A549 (cell line): ENCODE results near the gene MRPL19. TPM values are rescaled to one million over a fixed set of nuclear protein-coding genes. Genes with fewer than 3 reads are reported as not detected.
A peak's percentile ranks its signal among the peaks of the same experiment; 100 is the strongest.

ENCODE experiments used
- ATAC-seq, 2 experiments: fragments of 200-7000 bp in 1 of 2; fragments of >200 bp in 1 of 2; cut with Nextera tagmentation in 1 of 2; cut with Tn5 transposase in 1 of 2; 3 replicates each; pipeline versions ENCODE4 v1.8.0 to v1.9.1; 2018 to 2020; ENCODE audit warnings: mild to moderate bottlenecking in 1 of 2, moderate library complexity in 1 of 2
- CTCF ChIA-PET: fragments of 300-600 bp; sonication (Branson Sonifier 250); formaldehyde crosslinking; extraction: SDS; loops from one replicate; lab custom pipeline; 2021; ENCODE audit warnings: antibody characterized with exemption, inconsistent platforms; lab: Yijun Ruan, JAX
- POLR2A ChIA-PET: fragments of 350-600 bp; formaldehyde crosslinking; extraction: SDS; loops from one replicate; lab custom pipeline; 2021; ENCODE audit warnings: antibody characterized with exemption, inconsistent platforms; lab: Yijun Ruan, JAX
- DNase-seq, 2 experiments: peaks; one replicate each; pipeline versions ENCODE4 v3.0.0 to v3.0.0-alpha.2; 2011 to 2016; ENCODE audit warnings: low read depth in 1 of 2, low spot score in 1 of 2
- FAIRE-seq: peaks from 2 replicates; lab custom pipeline; 2011; peaks lifted over from hg19 to GRCh38; lab: Jason Lieb, UNC
- H3K27ac ChIP-seq, 2 experiments: fragments of >200 bp; sonication (Bioruptor Twin); formaldehyde crosslinking; 3 replicates each; pipeline ENCODE4 v1.5.1; 2016 to 2017
- H3K4me1 ChIP-seq: fragments of >200 bp; sonication (Bioruptor Twin); formaldehyde crosslinking; 3 replicates; pipeline ENCODE4 v1.6.1; 2016
- H3K4me2 ChIP-seq: fragments of >200 bp; sonication (Bioruptor Twin); formaldehyde crosslinking; 3 replicates; pipeline ENCODE4 v1.6.1; 2016
- H3K4me3 ChIP-seq: fragments of >200 bp; sonication (Bioruptor Twin); formaldehyde crosslinking; 3 replicates; pipeline ENCODE4 v1.5.1; 2016
- H3K9me3 ChIP-seq: fragments of >200 bp; sonication (Bioruptor Twin); formaldehyde crosslinking; 3 replicates; pipeline ENCODE4 v1.6.1; 2016
- BCL3 ChIP-seq: fragments of >200 bp; sonication (Bioruptor Twin); formaldehyde crosslinking; IDR thresholded peaks from 3 replicates; pipeline ENCODE4 v1.6.1; 2016
- FOSB ChIP-seq: fragments of 250-450 bp; sonication (Bioruptor Pico); IDR thresholded peaks from 2 replicates; pipeline ENCODE4 v1.5.0; 2020; ENCODE audit warnings: mild to moderate bottlenecking, moderate library complexity
- FOSL2 ChIP-seq, 2 experiments: fragments of 450-650 bp in 1 of 2; fragments of >200 bp in 1 of 2; sonication (Bioruptor Twin) in 1 of 2; formaldehyde crosslinking; IDR thresholded peaks; 2 replicates each; pipeline versions ENCODE4 v1.5.0 to v1.6.1; 2016 to 2020; ENCODE audit warnings: mild to moderate bottlenecking in 1 of 2, moderate library complexity in 1 of 2
- FOXS1 ChIP-seq: fragments of 250-450 bp; sonication (Bioruptor Pico); IDR thresholded peaks from 2 replicates; pipeline ENCODE4 v1.5.0; 2020; ENCODE audit warnings: mild to moderate bottlenecking, moderate library complexity
- HES2 ChIP-seq: fragments of >200 bp; sonication (Bioruptor Twin); formaldehyde crosslinking; IDR thresholded peaks from 2 replicates; pipeline ENCODE4 v1.6.1; 2016
- JUN ChIP-seq, 2 experiments: fragments of >200 bp; sonication (Bioruptor Twin); formaldehyde crosslinking; IDR thresholded peaks; 2 replicates in 1 of 2; 3 replicates in 1 of 2; pipeline ENCODE4 v1.6.1; 2016 to 2017
- MAFK ChIP-seq: fragments of 450-650 bp; IDR thresholded peaks from 2 replicates; pipeline ENCODE4 v1.6.1; 2014; ENCODE audit not compliant: partially characterized antibody
- NR3C1 ChIP-seq: fragments of >200 bp; sonication (Bioruptor Twin); formaldehyde crosslinking; IDR thresholded peaks from 3 replicates; pipeline ENCODE4 v1.6.1; 2017
- PBX3 ChIP-seq: IDR thresholded peaks from 2 replicates; pipeline ENCODE4 v1.6.1; 2012
- REST ChIP-seq: fragments of 200-600 bp; sonication (generic); IDR thresholded peaks from 2 replicates; pipeline ENCODE4 v1.6.1; 2016; ENCODE audit warnings: antibody characterized with exemption, mild to moderate bottlenecking, moderate library complexity
- WGBS: methylation state at CpG from one replicate; pipeline ENCODE4 v1.1.6; 2017; ENCODE audit errors: missing lambda C conversion rate; 5-methylcytosine and 5-hydroxymethylcytosine counted together
- polyA plus RNA-seq, 4 experiments: library from polyadenylated mRNA; depleted of rRNA in 3 of 4; stranded (reverse); fragments of >200 nt; fragmentation: RNase III in 1 of 4; extraction: RNeasy Plus Mini Kit Qiagen cat#74134 plus additional on column Dnase treatment in 1 of 4; gene quantifications; 2 replicates in 3 of 4; 3 replicates in 1 of 4; pipeline ENCODE4 v1.2.3, GENCODE V29; 2011 to 2017

MRPL19 gene
- polyA plus RNA-seq, 2 of the 4 experiments (the other 2 are of a cell fraction) = 70.5 to 147 TPM

- no peak for DNase-seq
- no peak for FAIRE-seq
- ChIA-PET POLR2A (interaction anchor here (1.4 kb wide), 1 partner anchor 65 kb away, joined by 10 read pairs; the partner anchor contains the start of gene GCFC2), CTCF (interaction anchor here (1.0 to 2.0 kb wide), 8 partner anchors 10 to 35 kb away, joined by 3 to 8 read pairs (median 4); no protein-coding TSS in a partner anchor)
- H3K4me2 ChIP-seq = peak overlapping the region; percentile 82; the same call in 1 of the 3 replicates
- no peak for ATAC-seq
- H3K4me3 ChIP-seq = no peak overlapping the region
- TF ChIP-seq FOXS1 (CRISPR knock-in tag) (no peak), MAFK (no peak)
- peak overlapping the region in 1 of 2 experiments; percentile 96; a peak in 3 of 6 replicates for H3K27ac ChIP-seq
- WGBS = 87% methylated on average over 10 of the region's 10 CpGs
- peaks cover 9% of the 10 kb centered on the region; the same call in 2 of the 3 replicates for H3K4me1 ChIP-seq
- H3K9me3 ChIP-seq = no peaks in the 10 kb centered on the region
These were observed 940 bp upstream of the MRPL19 start for GRCh38 chr2:75645643-75646042.

GRCh38 chr2:75646090-75646582, 447 bp upstream of the MRPL19 start:
- FAIRE-seq = no peak
- ChIA-PET POLR2A (interaction anchor here (0.7 to 1.4 kb wide), 3 partner anchors 11 to 293 kb away, joined by 3 to 10 read pairs (median 6); partner anchors contain the start of gene GCFC2), CTCF (interaction anchor here (0.9 to 2.0 kb wide), 8 partner anchors 8 to 64 kb away, joined by 3 to 8 read pairs (median 4); no protein-coding TSS in a partner anchor)
- Histone ChIP-seq H3K27ac (peak overlapping the region; percentile 87 to 96), H3K4me3 (peak overlapping the region; percentile 64), H3K9me3 (no peaks in the 10 kb centered on the region), H3K4me2 (peak overlapping the region; percentile 82), H3K4me1 (peaks cover 9% of the 10 kb centered on the region; the same call in 2 of the 3 replicates)
- 64% methylated on average over 9 of the region's 9 CpGs for WGBS
- ATAC-seq = peak; percentile 10 to 31; a peak in 5 of 6 replicates
- peak in 1 of 2 experiments; percentile 21 for DNase-seq
- no peak for TF ChIP-seq FOXS1 (CRISPR knock-in tag)
- peak; percentile 1 for TF ChIP-seq MAFK

- 68% methylated on average over 3 of the region's 3 CpGs for WGBS
- peak overlapping the region; percentile 64 for H3K4me3 ChIP-seq
- peak overlapping the region; percentile 87 to 96; a peak in 5 of 6 replicates for H3K27ac ChIP-seq
- no peak for DNase-seq
- TF ChIP-seq BCL3 (no peak), REST (no peak), FOSB (CRISPR knock-in tag) (no peak), HES2 (no peak), JUN (IDR thresholded peaks at IDR 0.05) (no peak), FOSL2 (IDR thresholded peaks at IDR 0.05) (no peak), FOSL2 (CRISPR knock-in tag; IDR thresholded peaks at IDR 0.05) (no peak), PBX3 (no peak), NR3C1 (no peak)
- peaks cover 9% of the 10 kb centered on the region; the same call in 2 of the 3 replicates for H3K4me1 ChIP-seq
- POLR2A ChIA-PET = interaction anchor here (0.7 to 1.2 kb wide), 2 partner anchors 13 to 588 kb away, joined by 3 read pairs; no protein-coding TSS in a partner anchor
- H3K9me3 ChIP-seq = no peaks in the 10 kb centered on the region
- CTCF ChIA-PET = interaction anchor here (0.9 to 2.0 kb wide), 4 partner anchors 8 to 30 kb away, joined by 3 to 8 read pairs (median 4); no protein-coding TSS in a partner anchor
- FAIRE-seq = no peak
- no peak for ATAC-seq
- peak overlapping the region; percentile 82 for H3K4me2 ChIP-seq
These were observed 1.2 kb downstream of the MRPL19 start for GRCh38 chr2:75647771-75648170.
